GM12872 (cell line): Measurements from ENCODE around the gene HPSE2.

Source experiments
- CTCF ChIP-seq: IDR thresholded peaks from 3 replicates; pipeline ENCODE4 v1.5.1; 2011; ENCODE audit warnings: low read depth, mild to moderate bottlenecking, low read length, moderate library complexity; ENCODE audit not compliant: insufficient read depth

The HPSE2 gene

GRCh38 chr10:99013885-99014284 is 221.8 kb downstream of the HPSE2 start:
- TF ChIP-seq CTCF, result no peak

GRCh38 chr10:99010286-99010685 is 225.4 kb downstream of the HPSE2 start:
- TF ChIP-seq CTCF, result no peak

DNA sequence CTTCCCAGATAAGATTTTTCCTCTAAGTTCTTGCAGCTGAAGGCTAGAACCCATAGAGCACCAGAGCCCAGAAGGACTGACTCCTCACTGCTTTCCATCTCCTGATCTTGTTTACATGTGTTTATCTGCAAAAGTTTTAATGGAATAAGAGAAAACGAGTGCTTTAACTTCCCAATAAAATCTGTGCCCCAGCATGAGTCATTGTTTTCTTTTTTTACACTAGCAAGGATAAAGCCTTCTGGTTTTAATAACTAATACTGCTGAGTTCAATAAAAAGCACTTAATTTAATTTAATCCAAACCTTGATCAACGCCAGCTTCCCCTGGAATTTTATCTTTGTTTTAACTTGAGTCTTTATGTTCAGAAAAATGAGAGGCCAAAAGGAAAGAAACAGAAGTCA is 227.6 kb downstream of the HPSE2 start:
- no peak for TF ChIP-seq CTCF

DNA sequence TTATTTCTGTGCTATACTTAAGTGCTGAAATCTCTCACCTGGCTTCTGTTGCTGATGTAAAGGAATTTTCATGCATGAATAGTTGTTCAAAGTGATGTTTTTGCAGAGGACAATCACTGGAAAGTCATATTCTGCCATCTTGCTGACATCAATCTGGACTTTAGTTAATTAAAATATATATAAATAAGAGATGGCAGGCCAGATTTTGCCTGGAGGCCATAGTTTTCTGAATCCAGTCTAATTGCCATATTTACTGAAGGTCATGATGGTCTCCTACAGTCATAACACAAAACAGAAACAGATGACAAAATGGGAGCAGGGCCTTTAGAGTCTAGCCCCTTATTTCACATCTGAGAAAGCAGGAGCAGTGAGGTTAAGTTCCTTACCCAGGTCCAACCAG is 228.2 kb downstream of the HPSE2 start:
- TF ChIP-seq CTCF, result no peak

GRCh38 chr10:99005254-99005653 is 230.4 kb downstream of the HPSE2 start:
- no peak for TF ChIP-seq CTCF

DNA sequence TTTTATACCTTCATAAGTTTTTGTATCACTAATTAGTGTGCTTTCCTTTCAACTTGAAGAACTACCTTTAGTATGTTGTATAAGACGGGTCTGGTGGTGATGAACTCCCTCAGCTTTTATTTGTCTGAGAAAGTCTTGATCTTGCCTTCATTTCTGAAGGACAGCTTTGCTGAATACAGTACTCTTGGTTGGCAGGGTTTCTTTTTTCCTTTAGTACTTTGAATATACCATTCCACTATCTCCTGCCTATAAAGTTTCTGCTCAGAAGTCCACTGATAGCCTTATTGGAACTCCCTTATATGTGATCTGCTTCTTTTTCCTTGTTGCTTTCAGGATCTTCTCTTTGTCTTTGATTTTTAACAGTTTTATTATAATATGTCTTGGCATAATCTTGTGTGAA is 230.9 kb downstream of the HPSE2 start:
- no peak for TF ChIP-seq CTCF

GRCh38 chr10:99002392-99002791 is 233.3 kb downstream of the HPSE2 start:
- no peak for TF ChIP-seq CTCF

DNA sequence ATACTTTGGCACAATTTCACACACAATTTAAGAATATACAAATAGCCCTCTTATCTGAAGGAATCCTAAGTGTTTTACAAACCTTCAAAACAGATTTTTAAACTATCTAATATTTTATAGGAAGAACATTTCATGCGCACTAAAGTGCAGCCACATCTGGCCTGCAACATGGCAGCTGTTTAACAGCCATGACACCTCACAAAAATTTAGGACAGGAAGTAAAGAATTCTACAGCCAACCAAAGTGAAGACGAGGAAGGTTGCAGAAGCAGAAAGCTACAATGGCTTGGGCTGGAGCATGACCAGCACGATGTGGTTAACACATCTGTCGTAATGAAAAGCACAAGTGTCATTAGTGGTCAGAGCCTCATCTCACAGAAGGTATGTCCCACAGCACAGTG is 238.1 kb downstream of the HPSE2 start:
- TF ChIP-seq CTCF, result no peak
